NB4 (cell line): ENCODE data around the gene AR.

Experiments
- MYC ChIP-seq: IDR thresholded peaks from 2 replicates; pipeline ENCODE4 v1.6.1; 2011; ENCODE audit warnings: low read depth, low read length
- POLR2A ChIP-seq: IDR thresholded peaks from 2 replicates; pipeline ENCODE4 v1.6.1; 2011; ENCODE audit warnings: mild to moderate bottlenecking; ENCODE audit not compliant: insufficient read length; ENCODE audit errors: extremely low read depth
- TF ChIP-seq, protein P1 (sequence below): IDR thresholded peaks from one replicate; pipeline ENCODE4 v1.5.1; 2012; ENCODE audit warnings: low read depth, low read length

GRCh38 chrX:67750694-67751093 lies 206.9 kb downstream of the AR start:
- no peak for TF ChIP-seq POLR2A
- TF ChIP-seq, protein P1, sequence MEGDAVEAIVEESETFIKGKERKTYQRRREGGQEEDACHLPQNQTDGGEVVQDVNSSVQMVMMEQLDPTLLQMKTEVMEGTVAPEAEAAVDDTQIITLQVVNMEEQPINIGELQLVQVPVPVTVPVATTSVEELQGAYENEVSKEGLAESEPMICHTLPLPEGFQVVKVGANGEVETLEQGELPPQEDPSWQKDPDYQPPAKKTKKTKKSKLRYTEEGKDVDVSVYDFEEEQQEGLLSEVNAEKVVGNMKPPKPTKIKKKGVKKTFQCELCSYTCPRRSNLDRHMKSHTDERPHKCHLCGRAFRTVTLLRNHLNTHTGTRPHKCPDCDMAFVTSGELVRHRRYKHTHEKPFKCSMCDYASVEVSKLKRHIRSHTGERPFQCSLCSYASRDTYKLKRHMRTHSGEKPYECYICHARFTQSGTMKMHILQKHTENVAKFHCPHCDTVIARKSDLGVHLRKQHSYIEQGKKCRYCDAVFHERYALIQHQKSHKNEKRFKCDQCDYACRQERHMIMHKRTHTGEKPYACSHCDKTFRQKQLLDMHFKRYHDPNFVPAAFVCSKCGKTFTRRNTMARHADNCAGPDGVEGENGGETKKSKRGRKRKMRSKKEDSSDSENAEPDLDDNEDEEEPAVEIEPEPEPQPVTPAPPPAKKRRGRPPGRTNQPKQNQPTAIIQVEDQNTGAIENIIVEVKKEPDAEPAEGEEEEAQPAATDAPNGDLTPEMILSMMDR, result no peak
- TF ChIP-seq MYC, result no peak
